ENCODE measurements around the gene ZDHHC17.

- no peak for TF ChIP-seq EZH2phosphoT487 (IDR thresholded peaks at IDR 0.05; ENCODE audit: insufficient read depth, low read depth)
- no peak for TF ChIP-seq EZH2 (IDR thresholded peaks at IDR 0.05; ENCODE audit: insufficient read depth, poor library complexity, severe bottlenecking)
These were observed 84.2 kb downstream of the ZDHHC17 start for GRCh38 chr12:76848132-76848531.
